Esophagus (tissue), 2 donors: Measurements from ENCODE around the gene TOMM40. TPM values are rescaled to one million over a fixed set of nuclear protein-coding genes. Genes with fewer than 3 reads are reported as not detected.
A peak's percentile ranks its signal among the peaks of the same experiment; 100 is the strongest.
"Not testable (repeated sequence)": the region's sequence is repeated elsewhere in the genome, so short reads cannot be mapped to it uniquely, and the experiment has no call there.

Experiments
- H3K27ac ChIP-seq, 2 donors: one replicate each; pipeline ENCODE4 v1.5.1; 2013; ENCODE audit warnings: low read depth in 2 of 2, mild to moderate bottlenecking in 2 of 2, inconsistent platforms in 1 of 2, low read length in 1 of 2, moderate library complexity in 1 of 2
- H3K27me3 ChIP-seq, 2 donors: one replicate each; pipeline ENCODE4 v1.6.1; 2013; ENCODE audit warnings: low read length in 2 of 2, control low read depth in 1 of 2, mild to moderate bottlenecking in 1 of 2; ENCODE audit not compliant: insufficient read depth in 2 of 2, control insufficient read depth in 1 of 2
- H3K36me3 ChIP-seq, 2 donors: one replicate each; pipeline ENCODE4 v1.6.1; 2013; ENCODE audit warnings: low read length in 1 of 2; ENCODE audit not compliant: control insufficient read depth in 2 of 2, insufficient read depth in 2 of 2
- H3K4me1 ChIP-seq, 2 donors: one replicate each; pipeline ENCODE4 v1.6.1; 2013; ENCODE audit warnings: low read length in 1 of 2; ENCODE audit not compliant: control insufficient read depth in 2 of 2, insufficient read depth in 2 of 2
- H3K4me3 ChIP-seq, 2 donors: one replicate each; pipeline ENCODE4 v1.5.1; 2013; ENCODE audit warnings: low read length in 2 of 2, mild to moderate bottlenecking in 2 of 2, low read depth in 1 of 2, moderate library complexity in 1 of 2
- H3K9me3 ChIP-seq, 2 donors: one replicate each; pipeline ENCODE4 v1.6.1; 2013; ENCODE audit warnings: mild to moderate bottlenecking in 2 of 2, low read depth in 1 of 2, low read length in 1 of 2, moderate library complexity in 1 of 2; ENCODE audit not compliant: control insufficient read depth in 2 of 2, insufficient read depth in 1 of 2
- WGBS, 2 donors: extraction: QIAGEN DNeasy Blood & Tissue Kit; methylation state at CpG; one replicate each; pipeline ENCODE4 v1.1.7; 2013; 5-methylcytosine and 5-hydroxymethylcytosine counted together
- polyA plus RNA-seq, 2 donors: library from polyadenylated mRNA; stranded (reverse); fragments of 200-250 nt; gene quantifications; one replicate each; pipeline ENCODE4 v1.2.3, GENCODE V29; 2013
- donor health status: healthy with polysubstance abuse.
- donor health status: Bipolar disorder and iron deficiency.

Gene TOMM40
- polyA plus RNA-seq, 2 donors = 46.0 to 60.8 TPM

- Histone ChIP-seq H3K9me3 (no peaks in the 10 kb centered on the region), H3K27ac (no peak overlapping the region), H3K27me3 (no peaks in the 10 kb centered on the region), H3K4me3 (no peak overlapping the region), H3K4me1 (peaks cover 3 to 19% of the 10 kb centered on the region in 2 donors), H3K36me3 (peaks cover 3 to 15% of the 10 kb centered on the region in 2 donors)
- 90 to 94% methylated on average over 15 of the region's 15 CpGs for WGBS, 2 donors
These were observed 9.0 kb upstream of the TOMM40 start for GRCh38 chr19:44882063-44882462.

GRCh38 chr19:44882619-44883397 is 8.2 kb upstream of the TOMM40 start:
- not testable (repeated sequence) for H3K36me3 ChIP-seq, H3K27me3 ChIP-seq, H3K27ac ChIP-seq, H3K9me3 ChIP-seq, H3K4me3 ChIP-seq
- 87 to 94% methylated on average over 19 of the region's 19 CpGs for WGBS, 2 donors
- H3K4me1 ChIP-seq = peaks cover 3 to 18% of the 10 kb centered on the region in 2 donors

- H3K4me3 ChIP-seq = no peak overlapping the region
- H3K4me1 ChIP-seq = peaks cover 3 to 8% of the 10 kb centered on the region in 2 donors
- H3K27me3 ChIP-seq = no peaks in the 10 kb centered on the region
- H3K27ac ChIP-seq = no peak overlapping the region
- WGBS, 2 donors = 90 to 92% methylated on average over 5 of the region's 5 CpGs
- H3K36me3 ChIP-seq = peaks cover 2 to 3% of the 10 kb centered on the region in 2 donors
- no peaks in the 10 kb centered on the region for H3K9me3 ChIP-seq
These were observed 7.1 kb upstream of the TOMM40 start for GRCh38 chr19:44883922-44884321.

DNA sequence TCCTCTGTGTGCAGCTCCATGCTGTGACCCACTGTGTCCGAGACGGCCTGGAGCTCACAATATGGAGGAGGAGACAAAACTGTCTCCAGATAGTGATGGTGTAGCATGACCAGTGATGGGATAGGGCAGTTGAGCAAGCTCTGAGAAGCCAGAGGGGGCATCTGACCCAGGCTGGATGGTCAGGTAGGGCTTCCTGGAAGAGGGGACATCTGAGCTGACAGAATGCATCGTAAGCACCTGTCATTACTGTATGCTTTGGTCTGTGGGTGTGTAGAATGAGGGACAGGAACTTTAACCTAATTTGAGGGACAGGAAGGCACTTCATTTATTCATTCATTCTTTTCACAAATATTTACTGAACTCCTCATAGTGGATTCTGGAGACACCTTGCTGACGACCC is 6.5 kb upstream of the TOMM40 start:
- Histone ChIP-seq H3K4me3 (no peak overlapping the region), H3K4me1 (peaks cover 0 to 2% of the 10 kb centered on the region in 2 donors), H3K27ac (no peak overlapping the region), H3K9me3 (no peaks in the 10 kb centered on the region), H3K27me3 (no peaks in the 10 kb centered on the region), H3K36me3 (peaks cover 0 to 3% of the 10 kb centered on the region in 2 donors)
- WGBS, 2 donors = 90 to 91% methylated on average over 4 of the region's 4 CpGs

- peaks cover 2 to 5% of the 10 kb centered on the region in 2 donors for H3K4me1 ChIP-seq
- no peak overlapping the region for H3K4me3 ChIP-seq
- H3K27ac ChIP-seq = no peak overlapping the region
- H3K9me3 ChIP-seq = no peaks in the 10 kb centered on the region
- no peaks in the 10 kb centered on the region for H3K27me3 ChIP-seq
- peaks cover 0 to 3% of the 10 kb centered on the region in 2 donors for H3K36me3 ChIP-seq
- 93 to 95% methylated on average over 6 of the region's 6 CpGs for WGBS, 2 donors
These were observed 4.9 kb upstream of the TOMM40 start for GRCh38 chr19:44886141-44886540.

GRCh38 chr19:44887648-44888047 is 3.4 kb upstream of the TOMM40 start:
- peaks cover 3 to 4% of the 10 kb centered on the region in 2 donors for H3K36me3 ChIP-seq
- no peaks in the 10 kb centered on the region for H3K27me3 ChIP-seq
- 83 to 89% methylated on average over 4 of the region's 4 CpGs for WGBS, 2 donors
- peaks cover 2 to 16% of the 10 kb centered on the region in 2 donors for H3K4me1 ChIP-seq
- no peak overlapping the region for H3K4me3 ChIP-seq
- no peaks in the 10 kb centered on the region for H3K9me3 ChIP-seq
- H3K27ac ChIP-seq = no peak overlapping the region

DNA sequence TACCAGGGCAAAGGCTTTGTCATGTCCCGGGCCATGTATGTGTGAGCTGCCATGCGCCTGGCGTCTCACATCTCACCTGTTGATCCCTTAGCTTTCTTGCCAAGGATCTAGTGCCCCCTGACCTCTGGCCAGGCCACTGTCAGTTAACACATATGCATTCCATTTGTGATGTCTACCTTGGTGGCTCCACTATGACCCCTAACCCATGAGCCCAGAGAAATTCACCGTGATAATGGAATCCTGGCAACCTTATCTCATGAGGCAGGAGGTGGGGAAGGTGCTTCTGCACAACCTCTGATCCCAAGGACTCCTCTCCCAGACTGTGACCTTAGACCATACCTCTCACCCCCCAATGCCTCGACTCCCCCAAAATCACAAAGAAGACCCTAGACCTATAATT is 2.7 kb upstream of the TOMM40 start:
- not testable (repeated sequence) for H3K4me3 ChIP-seq, H3K9me3 ChIP-seq, H3K36me3 ChIP-seq, H3K27me3 ChIP-seq, H3K27ac ChIP-seq
- 94 to 95% methylated on average over 5 of the region's 5 CpGs for WGBS, 2 donors
- peaks cover 2 to 18% of the 10 kb centered on the region in 2 donors for H3K4me1 ChIP-seq

GRCh38 chr19:44889830-44890365 is 1.2 kb upstream of the TOMM40 start:
- no peaks in the 10 kb centered on the region for H3K9me3 ChIP-seq
- peak overlapping the region; percentile 52 to 56 for H3K4me3 ChIP-seq
- 52 to 53% methylated on average over 17 of the region's 17 CpGs for WGBS, 2 donors
- H3K4me1 ChIP-seq = peaks cover 2 to 18% of the 10 kb centered on the region in 2 donors
- H3K36me3 ChIP-seq = peaks cover 4 to 21% of the 10 kb centered on the region in 2 donors
- no peaks in the 10 kb centered on the region for H3K27me3 ChIP-seq
- peak overlapping the region; percentile 98 to 100 for H3K27ac ChIP-seq

DNA sequence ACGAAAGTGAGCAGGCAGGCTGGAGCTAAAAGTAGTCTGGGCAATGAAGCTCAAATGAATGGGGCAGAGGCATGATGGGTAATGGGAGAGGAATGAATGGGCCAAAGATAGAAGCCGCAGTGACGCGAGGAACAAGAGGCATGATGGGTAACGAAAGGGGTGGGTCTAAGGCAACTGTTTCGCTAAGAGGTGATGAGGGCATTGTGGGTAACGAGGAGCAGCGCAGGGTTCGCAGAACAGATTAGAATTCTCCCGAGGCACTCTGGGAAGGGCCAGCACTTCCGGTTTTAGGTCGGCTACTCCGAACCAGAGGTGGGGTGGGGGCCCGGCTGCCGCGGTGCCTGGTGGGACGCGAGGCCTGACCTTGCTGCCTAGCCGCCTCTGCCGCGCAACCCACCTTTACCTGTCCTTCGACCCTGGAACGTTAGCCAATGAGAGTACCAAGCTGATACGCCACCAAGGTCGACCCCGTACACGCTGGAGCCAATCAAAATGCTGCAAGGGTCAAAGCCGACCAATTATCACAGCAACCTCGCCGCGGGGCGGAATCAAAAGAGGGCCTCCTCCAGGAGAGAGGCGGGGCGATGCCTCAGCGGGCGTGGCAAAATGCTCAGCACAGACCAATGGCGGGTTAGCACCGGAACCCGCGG is 563 bp upstream of the TOMM40 start:
- Histone ChIP-seq H3K27ac (peak overlapping the region; percentile 98 to 100), H3K9me3 (no peaks in the 10 kb centered on the region), H3K4me3 (peak overlapping the region; percentile 52 to 56), H3K27me3 (no peaks in the 10 kb centered on the region), H3K4me1 (peaks cover 2 to 18% of the 10 kb centered on the region in 2 donors), H3K36me3 (peaks cover 4 to 27% of the 10 kb centered on the region in 2 donors)
- whole genome bisulfite sequencing, 2 donors = 0% methylated on average over 40 of the region's 40 CpGs
